Esophagus squamous epithelium (tissue), 5 donors: ENCODE data around the gene TPSAB1. TPM values are rescaled to one million over a fixed set of nuclear protein-coding genes. Genes with fewer than 3 reads are reported as not detected.

Source experiments
- DNase-seq: peaks from one replicate; lab custom pipeline; 2025; lab: John Stamatoyannopoulos, UW
- H3K27ac ChIP-seq, 4 donors: fragments of 200-600 bp; sonication (generic); one replicate each; pipeline ENCODE4 v1.5.1; 2016 to 2019; ENCODE audit warnings: mild to moderate bottlenecking in 1 of 4
- H3K27me3 ChIP-seq, 4 donors: fragments of 200-600 bp; sonication (generic); 1 replicate in 3 of 4; 2 replicates in 1 of 4; pipeline versions ENCODE4 v1.5.1 to v1.6.0; 2017 to 2021; ENCODE audit warnings: antibody characterized with exemption in 1 of 4
- H3K36me3 ChIP-seq, 3 donors: fragments of 200-600 bp; sonication (generic); one replicate each; pipeline ENCODE4 v1.5.1; 2016 to 2019
- H3K4me1 ChIP-seq, 3 donors: fragments of 200-600 bp; sonication (generic); one replicate each; pipeline ENCODE4 v1.5.1; 2017 to 2019
- H3K4me3 ChIP-seq, 4 donors: fragments of 200-600 bp; sonication (generic); 1 replicate in 3 of 4; 2 replicates in 1 of 4; pipeline ENCODE4 v1.5.1; 2016 to 2019; ENCODE audit warnings: mild to moderate bottlenecking in 2 of 4, moderate library complexity in 1 of 4
- H3K9me3 ChIP-seq, 3 donors: fragments of 200-600 bp; sonication (generic); one replicate each; pipeline ENCODE4 v1.5.1; 2016 to 2019
- POLR2A ChIP-seq, 4 donors: fragments of 450-650 bp; IDR thresholded peaks; one replicate each; pipeline ENCODE4 v1.6.1; 2017; ENCODE audit warnings: antibody characterized with exemption in 4 of 4, mild to moderate bottlenecking in 4 of 4, moderate library complexity in 3 of 4
- WGBS, 2 donors: methylation state at CpG; one replicate each; pipeline ENCODE4 v1.1.5; 2018; 5-methylcytosine and 5-hydroxymethylcytosine counted together
- intact Hi-C: fragments of 100-400 bp; cut with DNase I; formaldehyde crosslinking; loops from one replicate; pipeline ENCODE4 v1.15.0; 2022
- total RNA-seq, 4 donors: library from RNA; depleted of rRNA; stranded (reverse); fragments of >200 nt; gene quantifications; one replicate each; pipeline ENCODE4 v1.1.0, GENCODE V29; 2016
- TF ChIP-seq, protein P1 (sequence below), 6 experiments: fragments of 450-650 bp in 4 of 6; fragments of 200-600 bp in 2 of 6; sonication (generic) in 2 of 6; IDR thresholded peaks; one replicate each; pipeline ENCODE4 v1.5.1; 2016 to 2019; ENCODE audit warnings: antibody characterized with exemption in 6 of 6, mild to moderate bottlenecking in 4 of 6, moderate library complexity in 4 of 6
- donor health status: DM: yes; HTN: yes; CAD: no.

TPSAB1 gene
- total RNA-seq, 4 donors from 2014 or later = 3.0 to 395 (median 16.7) TPM

DNA sequence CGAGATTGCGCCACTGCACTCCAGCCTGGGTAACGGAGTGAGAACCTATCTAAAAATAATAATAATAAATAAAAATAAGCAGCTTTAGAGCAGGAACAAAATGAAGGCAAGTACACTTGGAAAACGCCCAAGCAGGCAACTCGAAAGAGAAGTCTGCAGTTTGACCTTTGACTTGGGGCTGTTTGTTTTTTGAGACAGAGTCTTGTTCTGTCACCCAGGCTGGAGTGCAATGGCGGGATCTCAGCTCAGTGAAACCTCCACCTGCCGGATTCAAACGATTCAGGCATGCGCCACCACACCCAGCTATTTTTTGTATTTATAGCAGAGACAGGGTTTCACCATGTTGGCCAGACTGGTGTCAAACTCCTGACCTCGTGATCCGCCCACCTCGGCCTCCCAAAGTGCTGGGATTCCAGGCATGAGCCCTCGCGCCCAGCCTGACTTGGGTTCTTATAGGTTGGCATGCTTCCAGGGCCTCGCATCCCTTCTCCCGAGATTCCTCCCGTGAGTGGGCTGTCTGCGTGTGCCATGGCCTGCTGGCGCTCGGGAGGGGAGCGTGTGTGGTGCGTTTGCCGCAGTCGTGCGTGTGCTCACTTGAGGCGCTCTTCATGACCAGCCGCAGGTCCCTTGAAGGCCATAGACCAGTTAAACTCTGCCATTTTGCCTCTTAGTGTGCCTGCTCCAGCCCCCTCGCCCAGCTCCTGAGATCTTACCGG, 50.5 kb downstream of the TPSAB1 start:
- TF ChIP-seq, protein P1, sequence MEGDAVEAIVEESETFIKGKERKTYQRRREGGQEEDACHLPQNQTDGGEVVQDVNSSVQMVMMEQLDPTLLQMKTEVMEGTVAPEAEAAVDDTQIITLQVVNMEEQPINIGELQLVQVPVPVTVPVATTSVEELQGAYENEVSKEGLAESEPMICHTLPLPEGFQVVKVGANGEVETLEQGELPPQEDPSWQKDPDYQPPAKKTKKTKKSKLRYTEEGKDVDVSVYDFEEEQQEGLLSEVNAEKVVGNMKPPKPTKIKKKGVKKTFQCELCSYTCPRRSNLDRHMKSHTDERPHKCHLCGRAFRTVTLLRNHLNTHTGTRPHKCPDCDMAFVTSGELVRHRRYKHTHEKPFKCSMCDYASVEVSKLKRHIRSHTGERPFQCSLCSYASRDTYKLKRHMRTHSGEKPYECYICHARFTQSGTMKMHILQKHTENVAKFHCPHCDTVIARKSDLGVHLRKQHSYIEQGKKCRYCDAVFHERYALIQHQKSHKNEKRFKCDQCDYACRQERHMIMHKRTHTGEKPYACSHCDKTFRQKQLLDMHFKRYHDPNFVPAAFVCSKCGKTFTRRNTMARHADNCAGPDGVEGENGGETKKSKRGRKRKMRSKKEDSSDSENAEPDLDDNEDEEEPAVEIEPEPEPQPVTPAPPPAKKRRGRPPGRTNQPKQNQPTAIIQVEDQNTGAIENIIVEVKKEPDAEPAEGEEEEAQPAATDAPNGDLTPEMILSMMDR (IDR thresholded peaks at IDR 0.05) = no peak
- TF ChIP-seq POLR2A (IDR thresholded peaks at IDR 0.05) = no peak
- no peaks in the 10 kb centered on the region for H3K36me3 ChIP-seq
- H3K27ac ChIP-seq = no peak overlapping the region
- no peak for DNase-seq
- H3K4me3 ChIP-seq = no peak overlapping the region
- no peaks in the 10 kb centered on the region for H3K9me3 ChIP-seq
- intact Hi-C loops = no loop called here
- WGBS, 2 donors = 54 to 65% methylated on average over 17 to 21 of the region's 29 CpGs
- peaks cover 0 to 95% (median 20%) of the 10 kb centered on the region in 4 donors for H3K27me3 ChIP-seq
- peaks cover 0 to 21% (median 0%) of the 10 kb centered on the region in 3 donors for H3K4me1 ChIP-seq

DNA sequence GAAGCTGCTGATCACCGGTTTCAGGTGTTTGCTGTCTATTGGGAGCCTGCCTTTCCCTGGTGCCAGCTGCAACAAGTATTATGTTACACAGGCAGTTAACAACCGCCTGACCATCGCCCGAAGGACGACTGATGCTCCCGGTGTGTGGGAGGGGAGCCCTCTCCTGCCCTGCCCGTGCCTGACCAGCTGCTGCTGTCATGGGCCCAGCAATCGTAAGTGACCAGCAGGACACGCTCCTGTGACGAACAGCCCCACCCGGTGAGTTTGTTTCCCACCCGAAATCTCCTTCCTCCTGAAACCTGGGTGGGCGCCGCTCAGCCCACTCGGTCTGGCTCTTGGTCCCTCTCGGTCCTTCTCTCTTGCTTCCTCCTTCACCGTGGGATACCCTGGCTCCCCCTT, 51.1 kb downstream of the TPSAB1 start:
- no peak overlapping the region for H3K4me3 ChIP-seq
- no peak for DNase-seq
- 39 to 56% methylated on average over 6 to 11 of the region's 17 CpGs for WGBS, 2 donors
- H3K4me1 ChIP-seq = peaks cover 0 to 27% (median under 1%) of the 10 kb centered on the region in 3 donors
- H3K36me3 ChIP-seq = no peaks in the 10 kb centered on the region
- intact Hi-C loops = no loop called here
- peaks cover 0 to 94% (median 20%) of the 10 kb centered on the region in 4 donors for H3K27me3 ChIP-seq
- no peaks in the 10 kb centered on the region for H3K9me3 ChIP-seq
- H3K27ac ChIP-seq = no peak overlapping the region
- TF ChIP-seq, protein P1 (IDR thresholded peaks at IDR 0.05) = no peak
- no peak for TF ChIP-seq POLR2A (IDR thresholded peaks at IDR 0.05)

Other genes with a start within 250 kb of the TPSAB1 start
- not detected for gene SSTR5, start 168.0 kb upstream of the TPSAB1 start, total RNA-seq
- not detected for gene C1QTNF8, start 144.5 kb upstream of the TPSAB1 start, total RNA-seq
- 10 to 100 TPM in 1 of 4 donors, 1 to 10 TPM in 3; 1.7 to 14.7 (median 5.6) TPM for gene CACNA1H, start 87.6 kb upstream of the TPSAB1 start, total RNA-seq
- under 1 TPM in 1 of 4 donors, not detected in 3; 0.27 TPM for gene TPSG1, start 15.4 kb upstream of the TPSAB1 start, total RNA-seq
- gene TPSB2, start 10.5 kb upstream of the TPSAB1 start, total RNA-seq = 100 to 1,000 TPM in 1 of 4 donors, 10 to 100 TPM in 2, 1 to 10 TPM in 1; 4.0 to 537 (median 20.2) TPM
- gene TPSD1, start 15.4 kb downstream of the TPSAB1 start, total RNA-seq = 1 to 10 TPM in 1 of 4 donors, under 1 TPM in 1, not detected in 2; 0.91 to 5.9 TPM
- 10 to 100 TPM; 31.8 to 88.1 (median 76.3) TPM for gene UBE2I, start 68.9 kb downstream of the TPSAB1 start, total RNA-seq
- gene BAIAP3, start 92.9 kb downstream of the TPSAB1 start, total RNA-seq = 1 to 10 TPM in 2 of 4 donors, under 1 TPM in 2; 0.68 to 2.7 (median 1.00) TPM
- 10 to 100 TPM; 57.6 to 87.4 (median 70.5) TPM for gene TSR3, start 111.2 kb downstream of the TPSAB1 start, total RNA-seq
- gene GNPTG, start 111.2 kb downstream of the TPSAB1 start, total RNA-seq = 10 to 100 TPM; 21.6 to 46.9 (median 37.8) TPM
- gene UNKL, start 174.0 kb downstream of the TPSAB1 start, total RNA-seq = 10 to 100 TPM in 2 of 4 donors, 1 to 10 TPM in 2; 5.9 to 17.2 (median 10.6) TPM
- gene UQCC4, start 180.0 kb downstream of the TPSAB1 start, total RNA-seq = 10 to 100 TPM; 14.7 to 22.6 (median 19.7) TPM
- not detected for gene PERCC1, start 190.4 kb downstream of the TPSAB1 start, total RNA-seq
- gene CCDC154, start 203.9 kb downstream of the TPSAB1 start, total RNA-seq = under 1 TPM in 1 of 4 donors, not detected in 3; 0.95 TPM
- 10 to 100 TPM; 21.5 to 41.2 (median 33.6) TPM for gene CLCN7, start 234.3 kb downstream of the TPSAB1 start, total RNA-seq
- gene PTX4, start 248.2 kb downstream of the TPSAB1 start, total RNA-seq = not detected